ENCODE measurements around the gene MED1.
"Not testable (repeated sequence)": the region's sequence is repeated elsewhere in the genome, so short reads cannot be mapped to it uniquely, and the experiment has no call there.

Gene MED1

GRCh38 chr17:39439868-39440267 is 11.2 kb downstream of the MED1 start:
- DNase-seq (ENCODE audit: low read depth in 3 of 3) = not testable (repeated sequence)

GRCh38 chr17:39429600-39429999 is 21.5 kb downstream of the MED1 start:
- no peak for DNase-seq (ENCODE audit: low read depth in 3 of 3)

- no peak for DNase-seq (ENCODE audit: low read depth in 3 of 3)
Observed at GRCh38 chr17:39416141-39416540, 34.9 kb downstream of the MED1 start.

- DNase-seq (ENCODE audit: low read depth in 3 of 3) = no peak
Observed at GRCh38 chr17:39410279-39410678, 40.8 kb downstream of the MED1 start.

GRCh38 chr17:39408360-39408759 is 42.7 kb downstream of the MED1 start:
- DNase-seq (ENCODE audit: low read depth in 3 of 3) = no peak

- DNase-seq (ENCODE audit: low read depth in 3 of 3) = no peak
Observed at GRCh38 chr17:39406951-39407350, 44.1 kb downstream of the MED1 start.

- no peak for DNase-seq (ENCODE audit: low read depth in 3 of 3)
Observed at GRCh38 chr17:39405436-39405835, 45.6 kb downstream of the MED1 start.

GRCh38 chr17:39404542-39405378 is 46.3 kb downstream of the MED1 start:
- DNase-seq (ENCODE audit: low read depth in 3 of 3) = peak in 1 of 3 donors; percentile 7

GRCh38 chr17:39402890-39403605 is 48.0 kb downstream of the MED1 start:
- no peak for DNase-seq (ENCODE audit: low read depth in 3 of 3)

GRCh38 chr17:39402244-39402889 is 48.7 kb downstream of the MED1 start:
- DNase-seq (ENCODE audit: low read depth in 3 of 3) = peak; percentile 85 to 89 (median 87)

- DNase-seq (ENCODE audit: low read depth in 3 of 3) = peak; percentile 88 to 94 (median 94)
Observed at GRCh38 chr17:39401412-39402243, 49.4 kb downstream of the MED1 start, which contains the start of gene FBXL20. Gene FBXL20, minus strand, starts transcription at chr17:39401626. Its CDS starts 224 bp downstream, at chr17:39401402.

- no peak for DNase-seq (ENCODE audit: low read depth in 3 of 3)
Observed at GRCh38 chr17:39400547-39401411, 50.3 kb downstream of the MED1 start.

GRCh38 chr17:39399791-39400190 is 51.3 kb downstream of the MED1 start:
- DNase-seq (ENCODE audit: low read depth in 3 of 3) = no peak

GRCh38 chr17:39393736-39394135 is 57.3 kb downstream of the MED1 start:
- DNase-seq (ENCODE audit: low read depth in 3 of 3) = no peak

- no peak for DNase-seq (ENCODE audit: low read depth in 3 of 3)
Observed at GRCh38 chr17:39391448-39391847, 59.6 kb downstream of the MED1 start.

- no peak for DNase-seq (ENCODE audit: low read depth in 3 of 3)
Observed at GRCh38 chr17:39385040-39385439, 66.0 kb downstream of the MED1 start.

- DNase-seq (ENCODE audit: low read depth in 3 of 3) = no peak
Observed at GRCh38 chr17:39380144-39380543, 70.9 kb downstream of the MED1 start.

GRCh38 chr17:39376434-39376833 is 74.6 kb downstream of the MED1 start:
- no peak for DNase-seq (ENCODE audit: low read depth in 3 of 3)

- DNase-seq (ENCODE audit: low read depth in 3 of 3) = not testable (repeated sequence)
Observed at GRCh38 chr17:39367805-39368204, 83.3 kb downstream of the MED1 start.

- DNase-seq (ENCODE audit: low read depth in 3 of 3) = no peak
Observed at GRCh38 chr17:39365872-39366271, 85.2 kb downstream of the MED1 start.

- DNase-seq (ENCODE audit: low read depth in 3 of 3) = no peak
Observed at GRCh38 chr17:39365242-39365641, 85.8 kb downstream of the MED1 start.
